Measurements from ENCODE around the gene LRRC34.

- TF ChIP-seq PATZ1 (CRISPR knock-in tag; IDR thresholded peaks at IDR 0.05; ENCODE audit: borderline replicate concordance) (no peak), OSR1 (CRISPR knock-in tag; IDR thresholded peaks at IDR 0.05) (no peak), PPARA (CRISPR knock-in tag; IDR thresholded peaks at IDR 0.05; ENCODE audit: borderline replicate concordance) (no peak), TOX (CRISPR knock-in tag; IDR thresholded peaks at IDR 0.05; ENCODE audit: borderline replicate concordance) (no peak), ZFP3 (CRISPR knock-in tag; IDR thresholded peaks at IDR 0.05) (no peak), ZFP30 (CRISPR knock-in tag; IDR thresholded peaks at IDR 0.05) (no peak), RARB (CRISPR knock-in tag; IDR thresholded peaks at IDR 0.05) (no peak), ESRRG (CRISPR knock-in tag; IDR thresholded peaks at IDR 0.05) (no peak), GLIS3 (CRISPR knock-in tag; IDR thresholded peaks at IDR 0.05) (no peak), ISL1 (CRISPR knock-in tag; IDR thresholded peaks at IDR 0.05) (no peak), ZNF565 (CRISPR knock-in tag; conservative IDR thresholded peaks at IDR 0.05; ENCODE audit: low read depth) (no peak), CSRNP3 (CRISPR knock-in tag; IDR thresholded peaks at IDR 0.05) (no peak)
- TF ChIP-seq, protein P1, sequence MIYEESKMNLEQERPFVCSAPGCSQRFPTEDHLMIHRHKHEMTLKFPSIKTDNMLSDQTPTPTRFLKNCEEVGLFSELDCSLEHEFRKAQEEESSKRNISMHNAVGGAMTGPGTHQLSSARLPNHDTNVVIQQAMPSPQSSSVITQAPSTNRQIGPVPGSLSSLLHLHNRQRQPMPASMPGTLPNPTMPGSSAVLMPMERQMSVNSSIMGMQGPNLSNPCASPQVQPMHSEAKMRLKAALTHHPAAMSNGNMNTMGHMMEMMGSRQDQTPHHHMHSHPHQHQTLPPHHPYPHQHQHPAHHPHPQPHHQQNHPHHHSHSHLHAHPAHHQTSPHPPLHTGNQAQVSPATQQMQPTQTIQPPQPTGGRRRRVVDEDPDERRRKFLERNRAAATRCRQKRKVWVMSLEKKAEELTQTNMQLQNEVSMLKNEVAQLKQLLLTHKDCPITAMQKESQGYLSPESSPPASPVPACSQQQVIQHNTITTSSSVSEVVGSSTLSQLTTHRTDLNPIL (CRISPR knock-in tag; IDR thresholded peaks at IDR 0.05; ENCODE audit: low read depth): no peak
Measured at GRCh38 chr3:169842960-169843359, 30.3 kb upstream of the LRRC34 start.

Data from SK-N-SH treated with all-trans-retinoic acid at 6 μM for 48 hours (cell line).